HG02840 (cell line): ENCODE measurements around the gene C9orf40.

Source experiments
- ATAC-seq: cut with Tn5 transposase; IDR thresholded peaks from one replicate; pipeline ENCODE4 v1.9.1; 2021; ENCODE audit warnings: mild to moderate bottlenecking, moderate library complexity, moderate number of reproducible peaks; ENCODE audit not compliant: unreplicated experiment, low FRiP score

C9orf40 gene

GRCh38 chr9:74952201-74953151, at the start of gene C9orf40:
C9orf40 (minus strand) TSS chr9:74952912; CDS start chr9:74952611, 301 bp downstream.
- peak; percentile 90 for ATAC-seq

- ATAC-seq: no peak
Observed at GRCh38 chr9:75001719-75002421, 49.2 kb upstream of the C9orf40 start.

- peak; percentile 52 for ATAC-seq
Observed at GRCh38 chr9:75000835-75001234, 48.1 kb upstream of the C9orf40 start.

- no peak for ATAC-seq
Observed at GRCh38 chr9:74985041-74985440, 32.3 kb upstream of the C9orf40 start.

GRCh38 chr9:74983709-74984108, 31.0 kb upstream of the C9orf40 start:
- ATAC-seq: no peak

GRCh38 chr9:74979844-74980243, 27.1 kb upstream of the C9orf40 start:
- ATAC-seq: no peak

GRCh38 chr9:74977287-74977686, 24.6 kb upstream of the C9orf40 start:
- no peak for ATAC-seq

GRCh38 chr9:74975538-74975937, 22.8 kb upstream of the C9orf40 start:
- no peak for ATAC-seq

GRCh38 chr9:74974558-74974957, 21.8 kb upstream of the C9orf40 start:
- ATAC-seq: no peak

- no peak for ATAC-seq
Observed at GRCh38 chr9:74973714-74974113, 21.0 kb upstream of the C9orf40 start.

- ATAC-seq: no peak
Observed at GRCh38 chr9:74963056-74963455, 10.3 kb upstream of the C9orf40 start.

GRCh38 chr9:74961496-74961895, 8.8 kb upstream of the C9orf40 start:
- ATAC-seq: no peak

- no peak for ATAC-seq
Observed at GRCh38 chr9:74960561-74960960, 7.8 kb upstream of the C9orf40 start.

GRCh38 chr9:74958587-74958986, 5.9 kb upstream of the C9orf40 start:
- no peak for ATAC-seq

GRCh38 chr9:74953235-74953751, 581 bp upstream of the C9orf40 start:
- ATAC-seq: no peak

- ATAC-seq: peak; percentile 31
Observed at GRCh38 chr9:74951725-74952151, 974 bp downstream of the C9orf40 start.

- ATAC-seq: no peak
Observed at GRCh38 chr9:74951107-74951720, 1.5 kb downstream of the C9orf40 start.

- no peak for ATAC-seq
Observed at GRCh38 chr9:74949859-74950855, 2.6 kb downstream of the C9orf40 start.

GRCh38 chr9:74948937-74949336, 3.8 kb downstream of the C9orf40 start:
- no peak for ATAC-seq

GRCh38 chr9:74946686-74947085, 6.0 kb downstream of the C9orf40 start:
- ATAC-seq: no peak
